Measurements from ENCODE around the gene ADRA1B.

ADRA1B gene

DNA sequence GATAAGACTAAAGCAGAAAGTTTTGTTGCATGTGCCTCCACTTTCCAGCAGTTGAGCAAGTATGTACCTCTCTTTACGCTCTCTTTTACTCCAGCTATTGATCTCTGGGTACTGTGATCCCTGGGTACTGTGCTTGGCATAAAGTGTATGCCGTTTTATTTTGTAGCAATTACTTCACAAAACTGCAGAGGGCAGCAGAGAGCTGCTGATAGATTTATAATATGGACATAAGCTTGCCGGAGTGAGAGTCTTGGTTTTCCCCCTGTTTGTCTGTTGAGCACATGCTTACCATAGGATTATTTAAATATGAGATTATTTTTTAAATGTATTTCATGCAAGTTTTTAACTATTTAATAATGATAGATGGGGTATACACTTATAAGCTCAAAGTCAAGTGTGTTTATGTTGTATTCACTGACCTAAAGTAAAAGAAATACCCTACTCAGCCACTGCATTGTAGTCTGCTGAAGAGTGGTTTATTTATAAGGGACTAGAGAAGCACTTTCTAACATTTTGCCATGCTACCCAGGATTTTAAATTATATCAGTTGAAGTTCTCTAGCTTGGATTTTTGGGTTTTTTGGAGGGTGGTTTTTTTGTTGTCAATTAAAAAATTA lies 105.7 kb downstream of the ADRA1B start:
- peak; percentile 91 for DNase-seq

Measured in eye (tissue), 1 donor.